Retinal pigment epithelial cell (primary cell): Measurements from ENCODE around the gene PREX1.

Experiments used
- DNase-seq: peaks from one replicate; pipeline ENCODE4 v3.0.0-alpha.2; 2010; ENCODE audit warnings: low read depth
- H3K4me3 ChIP-seq: 2 replicates; pipeline ENCODE4 v1.5.1; 2011; ENCODE audit warnings: mild to moderate bottlenecking, low read length, control low read depth, moderate library complexity
- CTCF ChIP-seq: conservative IDR thresholded peaks from 2 replicates; pipeline ENCODE4 v1.5.1; 2011; ENCODE audit warnings: low read depth, low read length, control low read depth, inconsistent platforms

PREX1 gene

GRCh38 chr20:48793776-48794175, 34.0 kb downstream of the PREX1 start:
- H3K4me3 ChIP-seq, result no peak overlapping the region
- DNase-seq, result no peak
- no peak for TF ChIP-seq CTCF

- no peak for TF ChIP-seq CTCF
- no peak overlapping the region for H3K4me3 ChIP-seq
- no peak for DNase-seq
Measured at GRCh38 chr20:48791666-48792071, 36.1 kb downstream of the PREX1 start.

- DNase-seq, result no peak
- peak; percentile 7 for TF ChIP-seq CTCF
- H3K4me3 ChIP-seq, result no peak overlapping the region
Measured at GRCh38 chr20:48791014-48791413, 36.8 kb downstream of the PREX1 start.

- no peak for DNase-seq
- no peak overlapping the region for H3K4me3 ChIP-seq
- no peak for TF ChIP-seq CTCF
Measured at GRCh38 chr20:48790473-48791003, 37.3 kb downstream of the PREX1 start.

GRCh38 chr20:48789781-48790472, 37.9 kb downstream of the PREX1 start:
- TF ChIP-seq CTCF, result no peak
- DNase-seq, result no peak
- H3K4me3 ChIP-seq, result no peak overlapping the region

- no peak for TF ChIP-seq CTCF
- no peak overlapping the region for H3K4me3 ChIP-seq
- DNase-seq, result no peak
Measured at GRCh38 chr20:48789185-48789668, 38.6 kb downstream of the PREX1 start.

- TF ChIP-seq CTCF, result no peak
- no peak for DNase-seq
- no peak overlapping the region for H3K4me3 ChIP-seq
Measured at GRCh38 chr20:48788486-48789072, 39.2 kb downstream of the PREX1 start.
